Neural progenitor cell (in vitro differentiated cells): ENCODE data around the gene ANO1. TPM values are rescaled to one million over a fixed set of nuclear protein-coding genes. Genes with fewer than 3 reads are reported as not detected.

ENCODE experiments used
- DNase-seq: peaks from one replicate; pipeline ENCODE4 v3.0.0-alpha.2; 2016; ENCODE audit warnings: low spot score
- H2AFZ ChIP-seq: fragments of 200-600 bp; sonication (generic); replicated peaks from 2 replicates; pipeline ENCODE4 v1.6.1; 2016; ENCODE audit warnings: antibody characterized with exemption
- H3F3A ChIP-seq: fragments of 200-600 bp; sonication (generic); 2 replicates; pipeline ENCODE4 v1.6.1; 2016; ENCODE audit warnings: antibody characterized with exemption, low read depth
- H3K27ac ChIP-seq: fragments of 200-600 bp; sonication (generic); 2 replicates; pipeline ENCODE4 v1.5.1; 2016; ENCODE audit warnings: mild to moderate bottlenecking
- H3K27me3 ChIP-seq: fragments of 200-600 bp; sonication (generic); 2 replicates; pipeline ENCODE4 v1.6.1; 2016; ENCODE audit warnings: mild to moderate bottlenecking, moderate library complexity
- H3K36me3 ChIP-seq: fragments of 200-600 bp; sonication (generic); 2 replicates; pipeline ENCODE4 v1.5.1; 2016
- H3K4me1 ChIP-seq: fragments of 200-600 bp; sonication (generic); 2 replicates; pipeline ENCODE4 v1.6.1; 2016; ENCODE audit warnings: mixed run types
- H3K4me2 ChIP-seq: fragments of 200-600 bp; sonication (generic); 2 replicates; pipeline ENCODE4 v1.6.1; 2016
- H3K4me3 ChIP-seq: fragments of 200-600 bp; sonication (generic); 2 replicates; pipeline ENCODE4 v1.5.1; 2016
- H3K79me2 ChIP-seq: fragments of 200-600 bp; sonication (generic); 2 replicates; pipeline ENCODE4 v1.6.1; 2016; ENCODE audit warnings: low read depth
- H3K9ac ChIP-seq: fragments of 200-600 bp; sonication (generic); 2 replicates; pipeline ENCODE4 v1.6.1; 2016
- H3K9me3 ChIP-seq: fragments of 200-600 bp; sonication (generic); 2 replicates; pipeline ENCODE4 v1.5.1; 2016; ENCODE audit warnings: low read depth
- H4K20me1 ChIP-seq: fragments of 200-600 bp; sonication (generic); 2 replicates; pipeline ENCODE4 v1.6.1; 2016; ENCODE audit warnings: low read depth
- H3K27ac Mint-ChIP-seq: 3 replicates; pipeline ENCODE4 v1.8.0; 2021; ENCODE audit warnings: mixed read lengths
- H3K27me3 Mint-ChIP-seq: 2 replicates; pipeline ENCODE4 v1.8.0; 2022; ENCODE audit warnings: low read depth, mild to moderate bottlenecking, inconsistent platforms, moderate library complexity, mixed read lengths; ENCODE audit not compliant: insufficient read depth
- H3K36me3 Mint-ChIP-seq: 3 replicates; pipeline ENCODE4 v1.8.0; 2021; ENCODE audit warnings: mixed read lengths
- H3K4me1 Mint-ChIP-seq: 3 replicates; pipeline ENCODE4 v1.8.0; 2021; ENCODE audit warnings: mixed read lengths
- H3K4me3 Mint-ChIP-seq: 3 replicates; pipeline ENCODE4 v1.8.0; 2021; ENCODE audit warnings: mild to moderate bottlenecking, moderate library complexity, mixed read lengths
- H3K9me3 Mint-ChIP-seq: 3 replicates; pipeline ENCODE4 v1.8.0; 2020; ENCODE audit warnings: mixed read lengths
- EZH2 ChIP-seq: fragments of 200-600 bp; sonication (generic); IDR thresholded peaks from 2 replicates; pipeline ENCODE4 v1.6.1; 2017; ENCODE audit warnings: antibody characterized with exemption, mild to moderate bottlenecking, moderate library complexity
- EZH2phosphoT487 ChIP-seq: fragments of 200-600 bp; sonication (generic); IDR thresholded peaks from 2 replicates; pipeline ENCODE4 v1.6.1; 2017; ENCODE audit warnings: antibody characterized with exemption
- total RNA-seq: library from RNA; depleted of rRNA; stranded (reverse); fragments of >200 nt; gene quantifications from 2 replicates; pipeline ENCODE4 v1.2.3, GENCODE V29; 2015; ENCODE audit warnings: low replicate concordance
- TF ChIP-seq, protein P1 (sequence below): fragments of 200-600 bp; sonication (generic); IDR thresholded peaks from 2 replicates; pipeline ENCODE4 v1.5.1; 2017; ENCODE audit warnings: antibody characterized with exemption, mild to moderate bottlenecking

Gene ANO1
- total RNA-seq, 1 donor from 2014 or later = not detected

DNA sequence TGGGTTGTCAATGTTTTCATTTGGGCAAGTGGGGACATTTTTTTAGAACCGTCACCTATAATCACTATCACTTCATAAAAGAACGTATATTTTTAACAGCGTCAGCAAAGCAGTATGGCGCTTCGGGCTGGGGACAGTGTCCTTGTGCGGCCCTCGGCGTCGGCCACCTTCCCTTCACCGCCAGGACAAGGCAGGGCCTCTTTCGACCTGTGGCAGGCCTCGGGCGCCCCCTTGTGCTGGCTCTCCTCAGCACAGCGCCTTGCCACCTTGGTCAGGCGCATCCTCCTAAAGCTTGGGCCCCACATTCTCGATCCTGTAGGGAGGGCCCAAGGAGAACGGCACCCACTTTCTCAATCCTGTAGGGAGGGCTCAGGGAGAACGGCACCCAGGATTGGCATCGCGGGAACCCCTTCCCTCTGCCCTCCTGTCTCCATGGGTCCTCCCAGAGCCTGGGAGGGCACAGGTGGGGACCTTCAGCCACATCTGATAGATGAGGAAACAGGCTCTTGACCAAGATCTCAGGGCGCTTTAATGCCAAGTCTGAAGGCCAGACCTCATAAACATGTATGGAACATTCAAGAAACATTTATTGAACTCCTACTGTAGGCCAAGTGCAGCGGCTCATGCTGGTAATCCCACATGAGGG, 113.5 kb downstream of the ANO1 start:
- H3K4me1 Mint-ChIP-seq = peaks cover 3% of the 10 kb centered on the region
- Histone ChIP-seq H2AFZ (no peak overlapping the region), H3K27me3 (peaks cover 7% of the 10 kb centered on the region), H3K9ac (no peak overlapping the region), H3K9me3 (no peaks in the 10 kb centered on the region), H4K20me1 (no peaks in the 10 kb centered on the region), H3K4me3 (no peak overlapping the region), H3K79me2 (no peaks in the 10 kb centered on the region), H3K4me2 (no peak overlapping the region), H3K36me3 (no peaks in the 10 kb centered on the region), H3K4me1 (no peaks in the 10 kb centered on the region), H3F3A (peaks cover 4% of the 10 kb centered on the region), H3K27ac (no peak overlapping the region)
- no peak overlapping the region for H3K27ac Mint-ChIP-seq
- H3K9me3 Mint-ChIP-seq = no peaks in the 10 kb centered on the region
- peaks cover 19% of the 10 kb centered on the region for H3K27me3 Mint-ChIP-seq
- DNase-seq = peak; percentile 92
- TF ChIP-seq EZH2 (no peak), EZH2phosphoT487 (no peak)
- TF ChIP-seq, protein P1, sequence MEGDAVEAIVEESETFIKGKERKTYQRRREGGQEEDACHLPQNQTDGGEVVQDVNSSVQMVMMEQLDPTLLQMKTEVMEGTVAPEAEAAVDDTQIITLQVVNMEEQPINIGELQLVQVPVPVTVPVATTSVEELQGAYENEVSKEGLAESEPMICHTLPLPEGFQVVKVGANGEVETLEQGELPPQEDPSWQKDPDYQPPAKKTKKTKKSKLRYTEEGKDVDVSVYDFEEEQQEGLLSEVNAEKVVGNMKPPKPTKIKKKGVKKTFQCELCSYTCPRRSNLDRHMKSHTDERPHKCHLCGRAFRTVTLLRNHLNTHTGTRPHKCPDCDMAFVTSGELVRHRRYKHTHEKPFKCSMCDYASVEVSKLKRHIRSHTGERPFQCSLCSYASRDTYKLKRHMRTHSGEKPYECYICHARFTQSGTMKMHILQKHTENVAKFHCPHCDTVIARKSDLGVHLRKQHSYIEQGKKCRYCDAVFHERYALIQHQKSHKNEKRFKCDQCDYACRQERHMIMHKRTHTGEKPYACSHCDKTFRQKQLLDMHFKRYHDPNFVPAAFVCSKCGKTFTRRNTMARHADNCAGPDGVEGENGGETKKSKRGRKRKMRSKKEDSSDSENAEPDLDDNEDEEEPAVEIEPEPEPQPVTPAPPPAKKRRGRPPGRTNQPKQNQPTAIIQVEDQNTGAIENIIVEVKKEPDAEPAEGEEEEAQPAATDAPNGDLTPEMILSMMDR = peak; percentile 97
- H3K4me3 Mint-ChIP-seq = no peak overlapping the region
- H3K36me3 Mint-ChIP-seq = no peaks in the 10 kb centered on the region

DNA sequence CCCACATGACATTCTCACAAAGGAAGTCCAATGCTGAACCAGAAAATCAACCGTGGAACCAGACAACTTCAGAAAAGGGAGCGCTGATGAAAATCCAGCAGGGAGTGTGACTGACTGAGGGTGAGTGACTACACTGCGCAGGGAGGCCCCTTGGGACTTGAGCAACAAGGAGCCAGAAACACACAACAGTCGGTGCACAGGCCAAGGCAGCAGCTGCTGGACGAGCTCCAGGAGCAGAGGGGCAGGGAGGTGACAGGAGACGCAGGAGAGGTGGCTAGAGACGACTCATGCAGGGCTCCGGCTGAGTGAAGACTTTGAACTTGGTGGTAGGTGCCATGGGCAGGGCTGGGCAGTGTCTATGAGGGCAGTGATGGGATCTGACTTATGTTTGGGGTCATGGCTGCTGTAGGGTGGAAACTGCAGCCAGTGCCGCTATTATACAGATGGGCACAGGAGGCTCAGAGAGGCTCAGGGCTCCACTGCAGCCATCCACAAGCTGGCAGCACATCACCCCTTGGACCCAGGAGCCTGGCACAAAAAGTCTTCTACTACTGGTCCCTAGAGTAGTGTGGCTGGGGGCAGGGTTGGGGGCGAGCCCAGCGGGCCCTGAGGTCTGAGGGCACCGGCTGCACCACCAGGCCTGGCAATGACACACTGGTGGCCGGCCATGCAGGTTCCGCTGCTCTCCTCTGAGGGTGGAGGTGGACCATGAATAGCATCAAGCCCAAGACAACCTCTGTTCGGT, 114.7 kb downstream of the ANO1 start:
- DNase-seq = no peak
- TF ChIP-seq, protein P1 = no peak
- TF ChIP-seq EZH2 (no peak), EZH2phosphoT487 (no peak)
- Histone ChIP-seq H3K27me3 (peaks cover 7% of the 10 kb centered on the region), H3K36me3 (no peaks in the 10 kb centered on the region), H3K4me2 (no peak overlapping the region), H3K4me1 (no peaks in the 10 kb centered on the region), H3F3A (peaks cover 4% of the 10 kb centered on the region), H3K4me3 (no peak overlapping the region), H3K79me2 (no peaks in the 10 kb centered on the region), H3K27ac (no peak overlapping the region), H3K9ac (no peak overlapping the region), H4K20me1 (no peaks in the 10 kb centered on the region), H2AFZ (no peak overlapping the region), H3K9me3 (no peaks in the 10 kb centered on the region)
- H3K4me1 Mint-ChIP-seq = peaks cover 3% of the 10 kb centered on the region
- peaks cover 21% of the 10 kb centered on the region for H3K27me3 Mint-ChIP-seq
- no peaks in the 10 kb centered on the region for H3K36me3 Mint-ChIP-seq
- H3K27ac Mint-ChIP-seq = peak overlapping the region; percentile 8
- H3K4me3 Mint-ChIP-seq = no peak overlapping the region
- H3K9me3 Mint-ChIP-seq = no peaks in the 10 kb centered on the region

DNA sequence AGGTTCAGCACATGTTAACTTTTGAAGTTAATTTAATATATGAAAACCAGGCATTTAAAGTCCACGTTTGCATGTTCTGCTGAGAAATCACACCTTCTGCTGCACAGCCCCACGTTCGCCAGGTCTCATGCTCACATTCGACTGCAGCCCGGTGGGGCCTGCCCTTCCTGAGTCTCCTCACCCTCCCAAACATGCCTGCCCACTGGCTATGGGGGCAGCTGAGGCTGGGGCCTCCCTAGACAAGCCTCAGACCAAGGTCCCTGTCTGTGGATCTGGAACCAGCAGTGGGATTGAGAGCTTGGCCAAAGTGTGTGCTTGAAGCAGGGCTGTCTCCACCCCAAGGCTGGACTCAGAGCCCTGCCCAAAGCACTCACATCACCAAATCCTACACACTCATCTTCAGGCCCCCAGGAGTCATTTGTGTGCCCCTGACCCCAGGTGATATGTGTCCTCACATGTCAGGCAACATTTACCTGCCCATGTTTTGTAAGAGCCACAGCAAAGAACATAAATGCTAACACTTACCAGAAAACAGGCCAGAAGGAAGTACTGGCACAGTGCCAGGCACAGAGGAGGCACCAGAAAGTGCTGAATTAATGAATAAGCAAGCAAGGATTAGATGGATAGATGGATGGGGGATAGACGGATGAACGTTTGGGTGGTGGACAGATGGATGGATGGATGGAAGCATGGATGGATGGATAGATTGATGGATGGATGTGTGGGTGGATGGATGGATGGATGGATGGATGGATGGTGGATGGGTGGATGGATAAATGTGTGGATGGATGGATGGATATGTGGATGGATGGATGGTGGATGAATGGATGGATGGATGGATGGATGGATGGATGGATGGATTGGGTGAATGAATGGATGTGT, 115.5 kb downstream of the ANO1 start:
- Mint-ChIP-seq H3K4me1 (peaks cover 3% of the 10 kb centered on the region), H3K27me3 (peaks cover 21% of the 10 kb centered on the region), H3K9me3 (no peaks in the 10 kb centered on the region), H3K27ac (no peak overlapping the region), H3K36me3 (no peaks in the 10 kb centered on the region), H3K4me3 (no peak overlapping the region)
- Histone ChIP-seq H3K4me1 (no peaks in the 10 kb centered on the region), H3K79me2 (no peaks in the 10 kb centered on the region), H4K20me1 (no peaks in the 10 kb centered on the region), H3K9me3 (no peaks in the 10 kb centered on the region), H3K27me3 (peaks cover 7% of the 10 kb centered on the region), H2AFZ (no peak overlapping the region), H3K4me3 (no peak overlapping the region), H3K36me3 (no peaks in the 10 kb centered on the region), H3K27ac (no peak overlapping the region), H3K9ac (no peak overlapping the region), H3F3A (peaks cover 4% of the 10 kb centered on the region), H3K4me2 (no peak overlapping the region)
- no peak for TF ChIP-seq EZH2phosphoT487
- TF ChIP-seq, protein P1 = no peak
- no peak for TF ChIP-seq EZH2
- DNase-seq = no peak
